HCT116 (cell line): Measurements from ENCODE around the gene IL15RA. TPM values are rescaled to one million over a fixed set of nuclear protein-coding genes. Genes with fewer than 3 reads are reported as not detected.

Experiments
- ATAC-seq: fragments of 200-7000 bp; cut with Tn5 transposase; 2 replicates; pipeline ENCODE4 v1.9.1; 2020; ENCODE audit warnings: mild to moderate bottlenecking, moderate library complexity
- BruUV-seq: library from RNA; stranded (reverse); fragments of 400-500 nt; replicated peaks from 2 replicates; lab custom pipeline; 2021; lab: Mats Ljungman, UMichigan
- CTCF ChIA-PET: fragments of 300-600 bp; sonication (Branson Sonifier 250); formaldehyde crosslinking; loops from one replicate; lab custom pipeline; 2021; ENCODE audit warnings: antibody characterized with exemption; lab: Charles Lee
- POLR2A ChIA-PET: fragments of 300-600, 350-600 bp; sonication (Branson Sonifier 250); formaldehyde crosslinking; loops from one replicate; lab custom pipeline; 2021; ENCODE audit warnings: antibody characterized with exemption; lab: Charles Lee
- RAD21 ChIA-PET, 2 experiments: fragments of 300-600 bp; sonication (Branson Sonifier 250); formaldehyde crosslinking; loops; one replicate each; lab custom pipeline; 2023; ENCODE audit warnings: low total read pairs in 2 of 2; ENCODE audit not compliant: uncharacterized antibody in 2 of 2, unreplicated experiment in 2 of 2, low non-redundant PET in 1 of 2; lab: Charles Lee
- DNase-seq: peaks from one replicate; pipeline ENCODE4 v3.0.0-alpha.2; 2010; ENCODE audit warnings: low read depth, low spot score
- H2AFZ ChIP-seq: fragments of 200-600 bp; shearing (Covaris generic), sonication (generic); 2 replicates; pipeline ENCODE4 v1.6.1; 2017; ENCODE audit warnings: low read depth, mixed run types, mixed read lengths, antibody characterized with exemption, low read length; ENCODE audit not compliant: poor library complexity, severe bottlenecking
- H3K27ac ChIP-seq: 2 replicates; pipeline ENCODE4 v1.5.1; 2012; ENCODE audit warnings: low read depth, low read length
- H3K27me3 ChIP-seq: fragments of 200-600 bp; sonication (generic); 2 replicates; pipeline ENCODE4 v1.6.1; 2016; ENCODE audit warnings: mixed run types, low read length, mixed read lengths; ENCODE audit not compliant: insufficient read depth
- H3K36me3 ChIP-seq, 2 experiments: fragments of 200-500 bp in 1 of 2; fragments of 200-600 bp in 1 of 2; sonication (Bioruptor generic) in 1 of 2; sonication (generic) in 1 of 2; 2 replicates each; pipeline versions ENCODE4 v1.5.1 to v1.6.1; 2014 to 2016; ENCODE audit warnings: low read length in 2 of 2, inconsistent platforms in 1 of 2, mixed read lengths in 1 of 2, mixed run types in 1 of 2; ENCODE audit not compliant: insufficient read depth in 2 of 2, control insufficient read depth in 1 of 2
- H3K4me1 ChIP-seq, 2 experiments: fragments of 200-600 bp in 1 of 2; sonication (generic) in 1 of 2; 2 replicates each; pipeline versions ENCODE4 v1.5.1 to v1.6.1; 2012 to 2017; ENCODE audit warnings: low read length in 2 of 2, inconsistent platforms in 1 of 2, mild to moderate bottlenecking in 1 of 2, mixed read lengths in 1 of 2, mixed run types in 1 of 2, moderate library complexity in 1 of 2; ENCODE audit not compliant: insufficient read depth in 2 of 2, control insufficient read depth in 1 of 2
- H3K4me2 ChIP-seq: fragments of 200-600 bp; sonication (generic); 2 replicates; pipeline ENCODE4 v1.6.1; 2017; ENCODE audit warnings: mixed run types, low read length, mixed read lengths
- H3K4me3 ChIP-seq, 2 experiments: fragments of 200-600 bp in 1 of 2; sonication (generic) in 1 of 2; replicated peaks in 1 of 2; 2 replicates each; pipeline ENCODE4 v1.5.1; 2011 to 2016; ENCODE audit warnings: low read length in 2 of 2, control low read depth in 1 of 2, low read depth in 1 of 2, mild to moderate bottlenecking in 1 of 2, mixed read lengths in 1 of 2, mixed run types in 1 of 2
- H3K79me2 ChIP-seq: fragments of 200-600 bp; sonication (generic); 2 replicates; pipeline ENCODE4 v1.6.1; 2017; ENCODE audit warnings: mild to moderate bottlenecking, mixed run types, low read length, moderate library complexity, mixed read lengths; ENCODE audit not compliant: insufficient read depth
- H3K9ac ChIP-seq: fragments of 200-600 bp; sonication (generic); 2 replicates; pipeline ENCODE4 v1.6.1; 2016; ENCODE audit warnings: low read length, mixed read lengths
- H3K9me2 ChIP-seq: fragments of 200-600 bp; sonication (generic), shearing (Covaris generic); 2 replicates; pipeline ENCODE4 v1.6.1; 2017; ENCODE audit warnings: mixed run types, mild to moderate bottlenecking, moderate library complexity; ENCODE audit not compliant: insufficient read depth
- H3K9me3 ChIP-seq, 2 experiments: fragments of 200-500 bp in 1 of 2; fragments of 200-600 bp in 1 of 2; sonication (Bioruptor generic) in 1 of 2; sonication (generic) in 1 of 2; 2 replicates each; pipeline ENCODE4 v1.6.1; 2014 to 2017; ENCODE audit warnings: low read length in 2 of 2, mixed read lengths in 2 of 2, inconsistent platforms in 1 of 2, low read depth in 1 of 2, mild to moderate bottlenecking in 1 of 2, mixed run types in 1 of 2, moderate library complexity in 1 of 2; ENCODE audit not compliant: control insufficient read depth in 1 of 2, insufficient read depth in 1 of 2
- H4K20me1 ChIP-seq: fragments of 200-600 bp; sonication (generic), shearing (Covaris generic); 2 replicates; pipeline ENCODE4 v1.6.1; 2017; ENCODE audit warnings: mixed run types, mild to moderate bottlenecking, moderate library complexity; ENCODE audit not compliant: insufficient read depth
- CBX3 ChIP-seq: IDR thresholded peaks from 2 replicates; pipeline ENCODE4 v1.6.1; 2012; ENCODE audit warnings: low read depth
- EGR1 ChIP-seq: IDR thresholded peaks from 2 replicates; pipeline ENCODE4 v1.6.1; 2012; ENCODE audit warnings: low read depth
- ELF1 ChIP-seq: IDR thresholded peaks from 2 replicates; pipeline ENCODE4 v1.6.1; 2012; ENCODE audit warnings: low read depth, borderline replicate concordance
- EZH2 ChIP-seq: fragments of 200-600 bp; sonication (generic); IDR thresholded peaks from 2 replicates; pipeline ENCODE4 v1.6.1; 2017; ENCODE audit warnings: antibody characterized with exemption, mixed run types
- EZH2phosphoT487 ChIP-seq: fragments of 200-600 bp; IDR thresholded peaks from 2 replicates; pipeline ENCODE4 v1.6.1; 2018; ENCODE audit warnings: antibody characterized with exemption, borderline replicate concordance
- FOSL1 ChIP-seq: IDR thresholded peaks from 2 replicates; pipeline ENCODE4 v1.6.1; 2012; ENCODE audit warnings: low read depth
- POLR2A ChIP-seq: IDR thresholded peaks from 2 replicates; pipeline ENCODE4 v1.7.0; 2011; ENCODE audit warnings: borderline replicate concordance; ENCODE audit not compliant: insufficient read depth, insufficient read length; ENCODE audit errors: extremely low read depth
- POLR2AphosphoS5 ChIP-seq: IDR thresholded peaks from 2 replicates; pipeline ENCODE4 v1.6.1; 2011; ENCODE audit warnings: mild to moderate bottlenecking, low read depth, low read length, moderate library complexity
- RAD21 ChIP-seq: IDR thresholded peaks from 2 replicates; pipeline ENCODE4 v1.6.1; 2012; ENCODE audit warnings: low read depth, mild to moderate bottlenecking
- SIN3A ChIP-seq: IDR thresholded peaks from 2 replicates; pipeline ENCODE4 v1.6.1; 2012; ENCODE audit warnings: low read depth
- SP1 ChIP-seq: IDR thresholded peaks from 2 replicates; pipeline ENCODE4 v1.6.1; 2012; ENCODE audit warnings: low read depth
- ZFX ChIP-seq: fragments of 450-650 bp; IDR thresholded peaks from 2 replicates; pipeline ENCODE4 v1.6.1; 2017
- ZNF274 ChIP-seq: fragments of 200-500 bp; sonication (Bioruptor generic); IDR thresholded peaks from 2 replicates; pipeline ENCODE4 v1.6.1; 2014; ENCODE audit warnings: mild to moderate bottlenecking, low read depth, low read length, inconsistent platforms
- intact Hi-C: fragments of 100-400 bp; cut with micrococcal nuclease; formaldehyde crosslinking; loops from 2 replicates; pipeline ENCODE4 v1.10.0; 2022
- total RNA-seq: library from RNA; stranded (reverse); gene quantifications from one replicate; pipeline ENCODE4 v1.2.1, GENCODE V29; 2021; ENCODE audit not compliant: unreplicated experiment
- TF ChIP-seq, protein P1 (sequence below): IDR thresholded peaks from 2 replicates; pipeline ENCODE4 v1.6.1; 2012; ENCODE audit warnings: low read depth
- TF ChIP-seq, protein P2 (sequence below): IDR thresholded peaks from 2 replicates; pipeline ENCODE4 v1.6.1; 2012
- TF ChIP-seq, protein P3 (sequence below): IDR thresholded peaks from 2 replicates; pipeline ENCODE4 v1.6.1; 2011; ENCODE audit warnings: mild to moderate bottlenecking, low read length, moderate library complexity; ENCODE audit not compliant: insufficient replicate concordance; ENCODE audit errors: extremely low read depth

Gene IL15RA
- total RNA-seq, 1 experiment from 2014 or later: 10.5 TPM

DNA sequence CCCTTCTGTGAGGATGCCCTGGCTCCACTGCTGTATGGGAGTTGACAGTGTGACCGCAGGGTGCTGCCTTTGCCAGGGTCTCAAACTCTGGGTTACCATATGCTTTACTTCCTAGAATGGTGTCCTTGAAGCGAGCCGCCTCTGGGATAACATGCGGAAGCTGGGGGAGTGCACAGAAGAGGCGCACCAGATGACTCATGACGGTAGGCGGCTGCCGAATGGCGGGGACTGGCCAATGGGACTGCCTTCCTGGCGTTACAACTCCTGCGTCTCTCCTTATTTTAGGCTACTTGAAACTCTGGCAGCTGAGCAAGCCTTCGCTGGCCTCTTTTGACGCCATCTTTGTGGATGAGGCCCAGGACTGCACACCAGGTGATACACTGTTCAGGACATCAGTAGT lies 60.0 kb downstream of the IL15RA start (continued):
- TF ChIP-seq ELF1 (no peak), SP1 (no peak), EZH2 (no peak), RAD21 (no peak), FOSL1 (no peak), SIN3A (no peak), ZFX (no peak), POLR2AphosphoS5 (no peak), CBX3 (no peak)
- TF ChIP-seq, protein P1, sequence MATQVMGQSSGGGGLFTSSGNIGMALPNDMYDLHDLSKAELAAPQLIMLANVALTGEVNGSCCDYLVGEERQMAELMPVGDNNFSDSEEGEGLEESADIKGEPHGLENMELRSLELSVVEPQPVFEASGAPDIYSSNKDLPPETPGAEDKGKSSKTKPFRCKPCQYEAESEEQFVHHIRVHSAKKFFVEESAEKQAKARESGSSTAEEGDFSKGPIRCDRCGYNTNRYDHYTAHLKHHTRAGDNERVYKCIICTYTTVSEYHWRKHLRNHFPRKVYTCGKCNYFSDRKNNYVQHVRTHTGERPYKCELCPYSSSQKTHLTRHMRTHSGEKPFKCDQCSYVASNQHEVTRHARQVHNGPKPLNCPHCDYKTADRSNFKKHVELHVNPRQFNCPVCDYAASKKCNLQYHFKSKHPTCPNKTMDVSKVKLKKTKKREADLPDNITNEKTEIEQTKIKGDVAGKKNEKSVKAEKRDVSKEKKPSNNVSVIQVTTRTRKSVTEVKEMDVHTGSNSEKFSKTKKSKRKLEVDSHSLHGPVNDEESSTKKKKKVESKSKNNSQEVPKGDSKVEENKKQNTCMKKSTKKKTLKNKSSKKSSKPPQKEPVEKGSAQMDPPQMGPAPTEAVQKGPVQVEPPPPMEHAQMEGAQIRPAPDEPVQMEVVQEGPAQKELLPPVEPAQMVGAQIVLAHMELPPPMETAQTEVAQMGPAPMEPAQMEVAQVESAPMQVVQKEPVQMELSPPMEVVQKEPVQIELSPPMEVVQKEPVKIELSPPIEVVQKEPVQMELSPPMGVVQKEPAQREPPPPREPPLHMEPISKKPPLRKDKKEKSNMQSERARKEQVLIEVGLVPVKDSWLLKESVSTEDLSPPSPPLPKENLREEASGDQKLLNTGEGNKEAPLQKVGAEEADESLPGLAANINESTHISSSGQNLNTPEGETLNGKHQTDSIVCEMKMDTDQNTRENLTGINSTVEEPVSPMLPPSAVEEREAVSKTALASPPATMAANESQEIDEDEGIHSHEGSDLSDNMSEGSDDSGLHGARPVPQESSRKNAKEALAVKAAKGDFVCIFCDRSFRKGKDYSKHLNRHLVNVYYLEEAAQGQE: no peak
- TF ChIP-seq, all 23 proteins: peak for 0

DNA sequence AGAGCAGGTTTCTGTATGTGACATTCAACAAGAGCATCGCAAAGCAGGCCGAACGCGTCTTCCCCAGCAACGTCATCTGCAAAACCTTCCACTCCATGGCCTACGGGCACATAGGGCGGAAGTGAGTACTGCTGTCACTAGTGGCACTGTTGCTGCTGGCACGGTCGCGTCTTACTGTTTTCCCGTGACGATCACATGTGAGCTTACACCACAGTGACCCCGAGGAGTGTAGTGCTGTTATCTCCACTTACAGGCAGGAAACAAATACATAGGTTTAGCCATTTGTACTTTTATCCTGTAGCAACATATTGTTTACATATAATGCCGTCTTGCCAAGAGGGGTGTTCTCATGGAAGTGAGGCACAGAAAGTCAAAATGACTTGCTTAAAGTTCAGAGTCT lies 61.9 kb downstream of the IL15RA start:
- RAD21 ChIA-PET: no interaction called here
- Histone ChIP-seq H3K9me3 (no peaks in the 10 kb centered on the region), H3K36me3 (peaks cover 58 to 64% of the 10 kb centered on the region in 2 experiments), H3K4me2 (no peak overlapping the region), H3K4me1 (no peaks in the 10 kb centered on the region), H3K79me2 (no peaks in the 10 kb centered on the region), H3K9ac (no peak overlapping the region), H3K4me3 (no peak overlapping the region), H3K9me2 (no peaks in the 10 kb centered on the region), H2AFZ (no peak overlapping the region), H4K20me1 (no peaks in the 10 kb centered on the region), H3K27ac (no peak overlapping the region), H3K27me3 (no peaks in the 10 kb centered on the region)
- DNase-seq (no peak), ATAC-seq (no peak)
- intact Hi-C loops: no loop called here
- POLR2A ChIA-PET: no interaction called here
- BruUV-seq: no TSS peak
- CTCF ChIA-PET: no interaction called here
- no peak for TF ChIP-seq RAD21
- TF ChIP-seq ZNF274: no peak
- TF ChIP-seq, protein P2, sequence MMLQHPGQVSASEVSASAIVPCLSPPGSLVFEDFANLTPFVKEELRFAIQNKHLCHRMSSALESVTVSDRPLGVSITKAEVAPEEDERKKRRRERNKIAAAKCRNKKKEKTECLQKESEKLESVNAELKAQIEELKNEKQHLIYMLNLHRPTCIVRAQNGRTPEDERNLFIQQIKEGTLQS: no peak
- TF ChIP-seq, protein P1: no peak
- no peak for TF ChIP-seq ELF1
- no peak for TF ChIP-seq POLR2AphosphoS5
- TF ChIP-seq POLR2A: no peak
- TF ChIP-seq EGR1: no peak
- no peak for TF ChIP-seq EZH2phosphoT487
- TF ChIP-seq, protein P3, sequence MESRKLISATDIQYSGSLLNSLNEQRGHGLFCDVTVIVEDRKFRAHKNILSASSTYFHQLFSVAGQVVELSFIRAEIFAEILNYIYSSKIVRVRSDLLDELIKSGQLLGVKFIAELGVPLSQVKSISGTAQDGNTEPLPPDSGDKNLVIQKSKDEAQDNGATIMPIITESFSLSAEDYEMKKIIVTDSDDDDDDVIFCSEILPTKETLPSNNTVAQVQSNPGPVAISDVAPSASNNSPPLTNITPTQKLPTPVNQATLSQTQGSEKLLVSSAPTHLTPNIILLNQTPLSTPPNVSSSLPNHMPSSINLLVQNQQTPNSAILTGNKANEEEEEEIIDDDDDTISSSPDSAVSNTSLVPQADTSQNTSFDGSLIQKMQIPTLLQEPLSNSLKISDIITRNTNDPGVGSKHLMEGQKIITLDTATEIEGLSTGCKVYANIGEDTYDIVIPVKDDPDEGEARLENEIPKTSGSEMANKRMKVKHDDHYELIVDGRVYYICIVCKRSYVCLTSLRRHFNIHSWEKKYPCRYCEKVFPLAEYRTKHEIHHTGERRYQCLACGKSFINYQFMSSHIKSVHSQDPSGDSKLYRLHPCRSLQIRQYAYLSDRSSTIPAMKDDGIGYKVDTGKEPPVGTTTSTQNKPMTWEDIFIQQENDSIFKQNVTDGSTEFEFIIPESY: no peak
- no peak for TF ChIP-seq ZFX
